ENCODE measurements around the gene ROBO1. TPM values are rescaled to one million over a fixed set of nuclear protein-coding genes. Genes with fewer than 3 reads are reported as not detected.
A peak's percentile ranks its signal among the peaks of the same experiment; 100 is the strongest.

The ROBO1 gene
- total and polyA plus RNA-seq, 2 of the 13 experiments (the other 11 are each of a cell fraction or from before 2014, with no cell fraction given): 52.2 to 71.0 TPM

DNA sequence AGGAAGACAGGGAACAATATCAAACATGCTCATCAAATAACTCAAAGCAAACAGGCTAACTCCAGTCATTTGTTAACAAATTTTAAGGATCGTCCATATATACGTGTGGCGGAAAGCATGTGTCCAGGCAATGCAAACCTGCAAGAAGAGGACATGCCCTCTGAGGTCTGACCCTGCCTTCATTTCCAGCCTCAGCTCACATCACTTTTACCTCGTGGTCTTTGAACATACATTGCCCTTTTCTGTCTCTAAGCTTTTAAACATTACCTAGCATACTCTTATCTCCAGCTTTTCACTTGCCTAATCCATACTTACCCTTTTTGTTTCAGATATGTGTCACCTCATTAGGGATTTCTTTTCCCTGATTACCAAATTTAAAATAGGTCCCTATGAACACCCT is 944.4 kb downstream of the ROBO1 start (continued):
- TF ChIP-seq, protein P1, sequence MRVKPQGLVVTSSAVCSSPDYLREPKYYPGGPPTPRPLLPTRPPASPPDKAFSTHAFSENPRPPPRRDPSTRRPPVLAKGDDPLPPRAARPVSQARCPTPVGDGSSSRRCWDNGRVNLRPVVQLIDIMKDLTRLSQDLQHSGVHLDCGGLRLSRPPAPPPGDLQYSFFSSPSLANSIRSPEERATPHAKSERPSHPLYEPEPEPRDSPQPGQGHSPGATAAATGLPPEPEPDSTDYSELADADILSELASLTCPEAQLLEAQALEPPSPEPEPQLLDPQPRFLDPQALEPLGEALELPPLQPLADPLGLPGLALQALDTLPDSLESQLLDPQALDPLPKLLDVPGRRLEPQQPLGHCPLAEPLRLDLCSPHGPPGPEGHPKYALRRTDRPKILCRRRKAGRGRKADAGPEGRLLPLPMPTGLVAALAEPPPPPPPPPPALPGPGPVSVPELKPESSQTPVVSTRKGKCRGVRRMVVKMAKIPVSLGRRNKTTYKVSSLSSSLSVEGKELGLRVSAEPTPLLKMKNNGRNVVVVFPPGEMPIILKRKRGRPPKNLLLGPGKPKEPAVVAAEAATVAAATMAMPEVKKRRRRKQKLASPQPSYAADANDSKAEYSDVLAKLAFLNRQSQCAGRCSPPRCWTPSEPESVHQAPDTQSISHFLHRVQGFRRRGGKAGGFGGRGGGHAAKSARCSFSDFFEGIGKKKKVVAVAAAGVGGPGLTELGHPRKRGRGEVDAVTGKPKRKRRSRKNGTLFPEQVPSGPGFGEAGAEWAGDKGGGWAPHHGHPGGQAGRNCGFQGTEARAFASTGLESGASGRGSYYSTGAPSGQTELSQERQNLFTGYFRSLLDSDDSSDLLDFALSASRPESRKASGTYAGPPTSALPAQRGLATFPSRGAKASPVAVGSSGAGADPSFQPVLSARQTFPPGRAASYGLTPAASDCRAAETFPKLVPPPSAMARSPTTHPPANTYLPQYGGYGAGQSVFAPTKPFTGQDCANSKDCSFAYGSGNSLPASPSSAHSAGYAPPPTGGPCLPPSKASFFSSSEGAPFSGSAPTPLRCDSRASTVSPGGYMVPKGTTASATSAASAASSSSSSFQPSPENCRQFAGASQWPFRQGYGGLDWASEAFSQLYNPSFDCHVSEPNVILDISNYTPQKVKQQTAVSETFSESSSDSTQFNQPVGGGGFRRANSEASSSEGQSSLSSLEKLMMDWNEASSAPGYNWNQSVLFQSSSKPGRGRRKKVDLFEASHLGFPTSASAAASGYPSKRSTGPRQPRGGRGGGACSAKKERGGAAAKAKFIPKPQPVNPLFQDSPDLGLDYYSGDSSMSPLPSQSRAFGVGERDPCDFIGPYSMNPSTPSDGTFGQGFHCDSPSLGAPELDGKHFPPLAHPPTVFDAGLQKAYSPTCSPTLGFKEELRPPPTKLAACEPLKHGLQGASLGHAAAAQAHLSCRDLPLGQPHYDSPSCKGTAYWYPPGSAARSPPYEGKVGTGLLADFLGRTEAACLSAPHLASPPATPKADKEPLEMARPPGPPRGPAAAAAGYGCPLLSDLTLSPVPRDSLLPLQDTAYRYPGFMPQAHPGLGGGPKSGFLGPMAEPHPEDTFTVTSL (CRISPR knock-in tag; IDR thresholded peaks at IDR 0.05; ENCODE audit: borderline replicate concordance): no peak
- TF ChIP-seq PRPF4 (IDR thresholded peaks at IDR 0.05; ENCODE audit: low read depth, low read length, poor library complexity, severe bottlenecking): no peak
- no peak for TF ChIP-seq ZNF549 (CRISPR knock-in tag; IDR thresholded peaks at IDR 0.05)
- TF ChIP-seq, protein P2, sequence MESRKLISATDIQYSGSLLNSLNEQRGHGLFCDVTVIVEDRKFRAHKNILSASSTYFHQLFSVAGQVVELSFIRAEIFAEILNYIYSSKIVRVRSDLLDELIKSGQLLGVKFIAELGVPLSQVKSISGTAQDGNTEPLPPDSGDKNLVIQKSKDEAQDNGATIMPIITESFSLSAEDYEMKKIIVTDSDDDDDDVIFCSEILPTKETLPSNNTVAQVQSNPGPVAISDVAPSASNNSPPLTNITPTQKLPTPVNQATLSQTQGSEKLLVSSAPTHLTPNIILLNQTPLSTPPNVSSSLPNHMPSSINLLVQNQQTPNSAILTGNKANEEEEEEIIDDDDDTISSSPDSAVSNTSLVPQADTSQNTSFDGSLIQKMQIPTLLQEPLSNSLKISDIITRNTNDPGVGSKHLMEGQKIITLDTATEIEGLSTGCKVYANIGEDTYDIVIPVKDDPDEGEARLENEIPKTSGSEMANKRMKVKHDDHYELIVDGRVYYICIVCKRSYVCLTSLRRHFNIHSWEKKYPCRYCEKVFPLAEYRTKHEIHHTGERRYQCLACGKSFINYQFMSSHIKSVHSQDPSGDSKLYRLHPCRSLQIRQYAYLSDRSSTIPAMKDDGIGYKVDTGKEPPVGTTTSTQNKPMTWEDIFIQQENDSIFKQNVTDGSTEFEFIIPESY (CRISPR knock-in tag; IDR thresholded peaks at IDR 0.05): 0 out of 2 replicates have a peak, but pooled peaks have one; percentile 23
- TF ChIP-seq, protein P3, sequence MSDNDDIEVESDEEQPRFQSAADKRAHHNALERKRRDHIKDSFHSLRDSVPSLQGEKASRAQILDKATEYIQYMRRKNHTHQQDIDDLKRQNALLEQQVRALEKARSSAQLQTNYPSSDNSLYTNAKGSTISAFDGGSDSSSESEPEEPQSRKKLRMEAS (IDR thresholded peaks at IDR 0.05): peak; percentile 68
- TF ChIP-seq, protein P4, sequence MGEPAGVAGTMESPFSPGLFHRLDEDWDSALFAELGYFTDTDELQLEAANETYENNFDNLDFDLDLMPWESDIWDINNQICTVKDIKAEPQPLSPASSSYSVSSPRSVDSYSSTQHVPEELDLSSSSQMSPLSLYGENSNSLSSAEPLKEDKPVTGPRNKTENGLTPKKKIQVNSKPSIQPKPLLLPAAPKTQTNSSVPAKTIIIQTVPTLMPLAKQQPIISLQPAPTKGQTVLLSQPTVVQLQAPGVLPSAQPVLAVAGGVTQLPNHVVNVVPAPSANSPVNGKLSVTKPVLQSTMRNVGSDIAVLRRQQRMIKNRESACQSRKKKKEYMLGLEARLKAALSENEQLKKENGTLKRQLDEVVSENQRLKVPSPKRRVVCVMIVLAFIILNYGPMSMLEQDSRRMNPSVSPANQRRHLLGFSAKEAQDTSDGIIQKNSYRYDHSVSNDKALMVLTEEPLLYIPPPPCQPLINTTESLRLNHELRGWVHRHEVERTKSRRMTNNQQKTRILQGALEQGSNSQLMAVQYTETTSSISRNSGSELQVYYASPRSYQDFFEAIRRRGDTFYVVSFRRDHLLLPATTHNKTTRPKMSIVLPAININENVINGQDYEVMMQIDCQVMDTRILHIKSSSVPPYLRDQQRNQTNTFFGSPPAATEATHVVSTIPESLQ (CRISPR knock-in tag; conservative IDR thresholded peaks at IDR 0.05): no peak
- no peak for TF ChIP-seq ATF7-NPFF (CRISPR knock-in tag; IDR thresholded peaks at IDR 0.05; ENCODE audit: low read depth)
- TF ChIP-seq ZNF619 (CRISPR knock-in tag; IDR thresholded peaks at IDR 0.05): no peak
- peak; percentile 58; the same call in 1 of the 2 replicates for TF ChIP-seq ZMYM4 (CRISPR knock-in tag; IDR thresholded peaks at IDR 0.05)
- TF ChIP-seq, protein P5, sequence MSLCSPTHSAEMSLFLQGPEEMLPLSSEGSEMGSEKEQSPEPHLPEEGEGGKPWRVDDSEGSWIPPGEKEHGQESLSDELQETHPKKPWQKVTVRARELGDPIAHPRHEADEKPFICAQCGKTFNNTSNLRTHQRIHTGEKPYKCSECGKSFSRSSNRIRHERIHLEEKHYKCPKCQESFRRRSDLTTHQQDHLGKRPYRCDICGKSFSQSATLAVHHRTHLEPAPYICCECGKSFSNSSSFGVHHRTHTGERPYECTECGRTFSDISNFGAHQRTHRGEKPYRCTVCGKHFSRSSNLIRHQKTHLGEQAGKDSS (CRISPR knock-in tag; IDR thresholded peaks at IDR 0.05; ENCODE audit: borderline replicate concordance, low read depth): no peak
- TF ChIP-seq, protein P6, sequence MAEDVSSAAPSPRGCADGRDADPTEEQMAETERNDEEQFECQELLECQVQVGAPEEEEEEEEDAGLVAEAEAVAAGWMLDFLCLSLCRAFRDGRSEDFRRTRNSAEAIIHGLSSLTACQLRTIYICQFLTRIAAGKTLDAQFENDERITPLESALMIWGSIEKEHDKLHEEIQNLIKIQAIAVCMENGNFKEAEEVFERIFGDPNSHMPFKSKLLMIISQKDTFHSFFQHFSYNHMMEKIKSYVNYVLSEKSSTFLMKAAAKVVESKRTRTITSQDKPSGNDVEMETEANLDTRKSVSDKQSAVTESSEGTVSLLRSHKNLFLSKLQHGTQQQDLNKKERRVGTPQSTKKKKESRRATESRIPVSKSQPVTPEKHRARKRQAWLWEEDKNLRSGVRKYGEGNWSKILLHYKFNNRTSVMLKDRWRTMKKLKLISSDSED (CRISPR knock-in tag; IDR thresholded peaks at IDR 0.05): no peak
- 0 out of 2 replicates have a peak, but pooled peaks have one; percentile 17 for TF ChIP-seq HNF4A (CRISPR knock-in tag; IDR thresholded peaks at IDR 0.05)
- TF ChIP-seq, protein P7, sequence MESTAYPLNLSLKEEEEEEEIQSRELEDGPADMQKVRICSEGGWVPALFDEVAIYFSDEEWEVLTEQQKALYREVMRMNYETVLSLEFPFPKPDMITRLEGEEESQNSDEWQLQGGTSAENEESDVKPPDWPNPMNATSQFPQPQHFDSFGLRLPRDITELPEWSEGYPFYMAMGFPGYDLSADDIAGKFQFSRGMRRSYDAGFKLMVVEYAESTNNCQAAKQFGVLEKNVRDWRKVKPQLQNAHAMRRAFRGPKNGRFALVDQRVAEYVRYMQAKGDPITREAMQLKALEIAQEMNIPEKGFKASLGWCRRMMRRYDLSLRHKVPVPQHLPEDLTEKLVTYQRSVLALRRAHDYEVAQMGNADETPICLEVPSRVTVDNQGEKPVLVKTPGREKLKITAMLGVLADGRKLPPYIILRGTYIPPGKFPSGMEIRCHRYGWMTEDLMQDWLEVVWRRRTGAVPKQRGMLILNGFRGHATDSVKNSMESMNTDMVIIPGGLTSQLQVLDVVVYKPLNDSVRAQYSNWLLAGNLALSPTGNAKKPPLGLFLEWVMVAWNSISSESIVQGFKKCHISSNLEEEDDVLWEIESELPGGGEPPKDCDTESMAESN (CRISPR knock-in tag; conservative IDR thresholded peaks at IDR 0.05): 0 out of 2 replicates have a peak, but pooled peaks have one; percentile 27
- no peak for TF ChIP-seq FOSL1 (CRISPR knock-in tag; IDR thresholded peaks at IDR 0.05; ENCODE audit: borderline replicate concordance)
- TF ChIP-seq ZFAT (CRISPR knock-in tag; conservative IDR thresholded peaks at IDR 0.05): no peak
